Central memory CD8-positive, alpha-beta T cell (primary cell): ENCODE data around the gene MAPK1.
"Not testable (repeated sequence)": the region's sequence is repeated elsewhere in the genome, so short reads cannot be mapped to it uniquely, and the experiment has no call there.

Experiments used
- ATAC-seq: fragments of 150-1000 bp; cut with Tn5 transposase; replicated peaks from 2 replicates; pipeline ENCODE4 v1.10.0; 2022; ENCODE audit warnings: mild to moderate bottlenecking, moderate FRiP score, moderate number of reproducible peaks; ENCODE audit not compliant: poor library complexity, severe bottlenecking; ENCODE audit errors: extremely low read depth
- DNase-seq, 2 donors: peaks; one replicate each; pipeline ENCODE4 v3.0.0; 2021; ENCODE audit warnings: low spot score in 2 of 2
- H3K27ac Mint-ChIP-seq: one replicate; pipeline ENCODE4 v1.8.0; 2022; ENCODE audit warnings: low read depth, mild to moderate bottlenecking, moderate library complexity, mixed read lengths
- H3K27me3 Mint-ChIP-seq: one replicate; pipeline ENCODE4 v1.8.0; 2022; ENCODE audit warnings: mixed read lengths
- H3K36me3 Mint-ChIP-seq: one replicate; pipeline ENCODE4 v1.8.0; 2022; ENCODE audit warnings: mild to moderate bottlenecking, moderate library complexity, mixed read lengths; ENCODE audit not compliant: insufficient read depth
- H3K4me1 Mint-ChIP-seq: one replicate; pipeline ENCODE4 v1.8.0; 2022; ENCODE audit warnings: mixed read lengths
- H3K4me3 Mint-ChIP-seq: one replicate; pipeline ENCODE4 v1.8.0; 2022; ENCODE audit warnings: mild to moderate bottlenecking, moderate library complexity, mixed read lengths
- H3K9me3 Mint-ChIP-seq: one replicate; pipeline ENCODE4 v1.8.0; 2022; ENCODE audit warnings: mixed read lengths

The MAPK1 gene

DNA sequence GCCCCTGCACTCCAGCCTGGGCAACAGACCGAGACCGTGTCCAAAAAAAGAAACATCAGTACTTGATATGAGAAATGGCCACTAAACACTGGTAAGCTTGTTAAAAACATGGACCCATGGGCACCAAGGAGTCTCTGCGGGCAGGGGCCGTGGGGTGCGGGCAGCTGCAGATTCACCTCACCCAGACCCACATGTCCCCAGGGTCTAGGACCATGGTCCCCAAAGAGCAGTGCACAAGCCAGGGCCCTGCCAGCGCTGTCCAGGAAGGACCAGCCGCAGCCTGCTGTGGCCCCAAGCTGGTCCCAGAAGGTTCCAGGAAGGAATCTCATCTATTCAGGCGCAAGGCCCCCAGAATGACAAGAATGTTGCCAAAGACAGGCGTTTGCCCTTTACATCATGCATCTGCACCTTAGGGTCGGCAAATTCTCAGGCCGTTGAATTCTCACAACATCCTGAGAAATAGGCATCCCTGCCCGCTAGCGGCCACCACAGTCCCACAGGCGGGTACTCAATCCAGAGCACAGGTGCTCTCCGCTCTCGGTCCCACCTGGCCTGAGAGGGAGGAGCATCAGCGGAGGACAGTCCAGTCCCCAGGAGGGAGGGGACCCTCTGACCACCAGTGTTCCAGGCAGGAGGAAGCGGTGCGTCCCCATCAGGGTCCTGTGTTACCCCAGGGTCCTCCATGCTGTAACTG, 141.3 kb downstream of the MAPK1 start:
- DNase-seq (no peak), ATAC-seq (no peak)
- H3K4me1 Mint-ChIP-seq, result peaks cover 24% of the 10 kb centered on the region
- peaks cover 10% of the 10 kb centered on the region for H3K36me3 Mint-ChIP-seq
- H3K27me3 Mint-ChIP-seq, result no peaks in the 10 kb centered on the region
- H3K9me3 Mint-ChIP-seq, result no peaks in the 10 kb centered on the region
- peak overlapping the region; percentile 17 for H3K4me3 Mint-ChIP-seq
- H3K27ac Mint-ChIP-seq, result peak overlapping the region; percentile 16

DNA sequence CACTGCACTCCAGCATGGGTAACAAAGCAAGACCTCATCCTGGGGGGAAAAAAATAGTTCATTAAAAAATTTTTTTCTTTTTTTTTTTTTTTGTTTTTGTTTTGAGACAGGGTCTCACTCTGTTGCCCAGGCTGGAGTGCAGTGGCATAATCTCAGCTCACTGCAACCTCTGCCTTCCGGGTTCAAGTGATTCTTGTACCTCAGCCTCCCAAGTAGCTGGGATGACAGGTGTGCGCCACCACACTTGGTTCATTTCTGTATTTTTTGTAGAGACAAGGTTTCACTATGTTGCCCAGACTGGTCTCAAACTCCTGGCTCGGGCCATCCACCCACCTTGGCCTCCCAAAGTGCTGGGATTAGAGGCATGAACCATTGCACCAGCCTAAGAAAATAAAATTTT, 142.9 kb downstream of the MAPK1 start:
- not testable (repeated sequence) for DNase-seq, H3K27me3 Mint-ChIP-seq, H3K4me3 Mint-ChIP-seq, H3K9me3 Mint-ChIP-seq, H3K27ac Mint-ChIP-seq, H3K36me3 Mint-ChIP-seq, ATAC-seq
- H3K4me1 Mint-ChIP-seq, result peaks cover 13% of the 10 kb centered on the region

DNA sequence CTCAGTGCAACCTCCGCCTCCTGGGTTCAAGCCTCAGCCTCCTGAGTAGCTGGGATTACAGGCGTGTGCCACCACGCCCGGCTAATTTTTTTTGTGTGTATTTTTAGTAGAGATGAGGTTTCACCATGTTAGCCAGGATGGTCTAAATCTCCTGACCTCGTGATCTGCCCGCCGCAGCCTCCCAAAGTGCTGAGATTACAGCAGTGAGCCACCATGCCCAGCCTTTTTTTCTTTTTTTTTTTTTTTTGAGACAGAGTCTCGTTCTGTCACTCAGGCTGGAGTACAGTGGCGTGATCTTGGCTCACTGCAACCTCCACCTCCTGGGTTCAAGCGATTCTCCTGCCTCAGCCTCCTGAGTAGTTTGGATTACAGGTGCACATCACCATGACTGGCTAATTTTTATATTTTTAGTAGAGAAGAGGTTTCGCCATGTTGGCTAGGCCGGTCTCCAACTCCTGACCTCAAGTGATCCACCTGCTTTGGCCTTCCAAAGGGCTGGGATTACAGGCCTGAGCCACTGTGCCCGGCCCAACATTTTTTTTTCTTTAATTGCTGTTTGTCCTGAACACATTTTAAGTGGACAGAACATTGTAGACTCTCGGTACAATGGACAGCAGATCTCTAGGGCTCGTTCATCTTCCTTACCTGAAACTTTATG, 146.1 kb downstream of the MAPK1 start:
- ATAC-seq, H3K4me3 Mint-ChIP-seq, H3K9me3 Mint-ChIP-seq, H3K27me3 Mint-ChIP-seq, DNase-seq, H3K36me3 Mint-ChIP-seq: not testable (repeated sequence)
- Mint-ChIP-seq H3K27ac (peak overlapping the region; percentile 51), H3K4me1 (peaks cover 20% of the 10 kb centered on the region)

DNA sequence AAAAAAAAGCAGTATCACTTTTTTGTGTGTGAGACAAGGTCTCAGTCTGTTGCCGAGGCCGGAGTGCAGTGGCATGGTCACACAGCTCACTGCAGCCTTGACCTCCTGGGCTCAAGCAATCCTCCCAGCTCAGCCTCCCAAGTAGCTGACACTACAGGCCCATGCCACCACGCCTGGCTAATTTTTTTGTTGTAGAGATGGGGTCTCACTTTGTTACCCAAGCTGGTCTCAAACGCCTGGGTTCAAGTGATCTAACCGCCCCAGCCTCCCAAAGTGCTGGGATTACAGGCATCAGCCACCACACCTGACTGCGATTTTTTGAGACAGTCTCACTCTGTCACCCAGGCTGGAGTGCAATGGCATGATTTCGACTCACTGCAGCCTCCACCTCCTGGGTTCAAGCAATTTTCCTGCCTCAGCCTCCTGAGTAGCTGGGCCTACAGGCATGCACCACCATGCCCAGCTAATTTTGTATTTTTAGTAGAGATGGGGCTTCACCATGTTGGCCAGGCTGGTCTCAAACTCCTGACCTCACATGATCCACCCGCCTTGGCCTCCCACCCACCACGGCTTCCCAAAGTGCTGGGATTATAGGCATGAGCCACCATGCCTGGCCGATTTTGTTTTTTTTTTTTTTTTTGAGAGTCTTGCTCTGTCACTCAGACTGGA, 147.1 kb downstream of the MAPK1 start:
- ATAC-seq, H3K9me3 Mint-ChIP-seq, H3K36me3 Mint-ChIP-seq, H3K4me3 Mint-ChIP-seq, H3K27ac Mint-ChIP-seq, DNase-seq, H3K27me3 Mint-ChIP-seq: not testable (repeated sequence)
- H3K4me1 Mint-ChIP-seq, result peaks cover 20% of the 10 kb centered on the region

DNA sequence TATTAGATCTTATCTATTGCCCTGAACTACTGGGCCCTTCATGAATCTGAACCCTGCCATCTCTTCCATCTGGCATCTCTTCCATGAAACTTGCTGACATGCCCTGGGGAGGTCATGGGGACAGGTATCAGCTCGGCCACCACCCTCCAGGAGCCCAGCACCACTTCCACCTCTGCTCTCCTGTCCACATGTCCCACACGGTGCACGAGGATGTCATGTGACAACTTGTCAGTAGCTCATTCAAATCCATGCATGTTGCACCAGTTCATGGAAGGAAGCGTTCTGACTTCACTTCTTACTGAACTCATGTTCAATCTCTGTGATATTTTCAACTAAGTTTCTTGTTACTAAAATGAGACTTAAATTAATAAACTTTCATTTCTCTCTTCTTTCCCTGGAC, 148.4 kb downstream of the MAPK1 start:
- DNase-seq (no peak), ATAC-seq (no peak)
- Mint-ChIP-seq H3K9me3 (no peaks in the 10 kb centered on the region), H3K27me3 (no peaks in the 10 kb centered on the region), H3K4me1 (peaks cover 20% of the 10 kb centered on the region), H3K4me3 (no peak overlapping the region), H3K36me3 (peaks cover 3% of the 10 kb centered on the region), H3K27ac (peak overlapping the region; percentile 70)

DNA sequence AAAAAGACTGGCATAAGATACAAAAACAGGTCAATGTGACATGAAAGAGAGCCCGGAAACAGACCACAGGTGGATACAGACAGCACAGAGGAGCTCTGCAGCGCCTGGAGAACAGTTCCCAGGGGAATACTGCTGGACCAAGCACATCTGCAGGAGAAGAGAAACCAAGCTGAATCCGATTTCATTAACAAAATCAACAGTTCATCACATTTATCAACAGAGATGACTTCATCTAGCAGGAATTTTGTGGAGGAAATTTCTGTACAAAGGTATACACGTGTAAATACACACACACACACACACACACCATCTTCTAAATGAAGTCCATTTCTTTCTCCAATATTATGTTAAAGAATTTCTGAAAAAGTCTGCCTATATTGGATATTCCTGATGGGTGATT, 148.9 kb downstream of the MAPK1 start:
- Mint-ChIP-seq H3K36me3 (peaks cover 3% of the 10 kb centered on the region), H3K4me3 (no peak overlapping the region), H3K27ac (peak overlapping the region; percentile 70), H3K9me3 (no peaks in the 10 kb centered on the region), H3K4me1 (peaks cover 22% of the 10 kb centered on the region), H3K27me3 (no peaks in the 10 kb centered on the region)
- ATAC-seq (no peak), DNase-seq (no peak)

DNA sequence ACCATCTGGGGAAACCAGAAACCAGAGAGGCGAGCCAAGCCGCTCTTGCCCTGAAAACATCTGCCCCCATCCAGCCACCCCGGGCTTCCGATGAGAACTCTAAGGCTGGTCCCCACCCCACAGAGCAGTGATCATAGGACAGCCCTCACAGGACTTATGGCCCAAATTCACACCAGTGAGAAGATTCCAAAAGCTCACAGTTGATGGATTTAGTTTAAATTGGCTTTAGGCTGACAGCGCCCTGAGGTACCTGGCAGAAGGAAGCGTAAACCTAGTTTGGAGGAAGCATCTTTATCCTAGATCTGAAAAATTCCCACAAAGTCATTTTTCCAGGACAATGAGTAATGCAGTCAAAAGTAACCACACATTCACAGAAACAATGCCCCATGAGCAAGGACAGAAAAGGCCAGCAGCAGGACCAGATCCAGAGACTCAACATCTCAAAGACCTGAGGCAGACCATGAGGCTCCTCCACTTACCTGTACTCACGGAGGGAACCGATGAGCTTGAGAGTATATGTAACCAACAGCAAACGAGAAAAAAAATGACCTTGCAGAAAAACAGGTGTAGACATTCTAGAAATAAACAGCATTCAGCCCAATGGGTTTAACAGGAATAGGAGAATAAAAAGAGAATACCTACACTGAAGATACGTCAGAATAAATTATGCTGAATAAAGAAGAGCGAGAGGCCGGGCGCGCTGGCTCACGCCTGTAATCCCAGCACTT, 150.9 kb downstream of the MAPK1 start:
- H3K4me3 Mint-ChIP-seq, H3K9me3 Mint-ChIP-seq, H3K27ac Mint-ChIP-seq, DNase-seq, ATAC-seq, H3K27me3 Mint-ChIP-seq, H3K36me3 Mint-ChIP-seq: not testable (repeated sequence)
- H3K4me1 Mint-ChIP-seq, result peaks cover 30% of the 10 kb centered on the region

DNA sequence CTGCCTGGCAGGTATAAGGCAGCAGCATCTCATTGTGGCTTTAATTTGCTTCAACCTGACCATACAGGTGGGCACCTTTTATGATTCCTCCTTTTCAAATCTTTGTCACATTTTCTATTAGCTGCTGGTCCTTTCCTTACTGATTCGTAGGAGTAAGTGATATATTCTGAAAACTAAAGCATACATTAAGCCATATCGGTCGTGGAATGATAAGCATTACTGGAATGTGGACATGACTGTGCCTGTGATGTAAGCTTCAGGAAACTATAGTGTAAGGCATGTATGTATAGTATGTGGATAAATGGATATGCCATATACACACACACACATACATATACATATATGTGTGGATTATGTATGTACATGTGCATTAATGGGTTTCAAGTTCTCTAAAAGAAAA, 152.7 kb downstream of the MAPK1 start:
- no peaks in the 10 kb centered on the region for H3K27me3 Mint-ChIP-seq

DNA sequence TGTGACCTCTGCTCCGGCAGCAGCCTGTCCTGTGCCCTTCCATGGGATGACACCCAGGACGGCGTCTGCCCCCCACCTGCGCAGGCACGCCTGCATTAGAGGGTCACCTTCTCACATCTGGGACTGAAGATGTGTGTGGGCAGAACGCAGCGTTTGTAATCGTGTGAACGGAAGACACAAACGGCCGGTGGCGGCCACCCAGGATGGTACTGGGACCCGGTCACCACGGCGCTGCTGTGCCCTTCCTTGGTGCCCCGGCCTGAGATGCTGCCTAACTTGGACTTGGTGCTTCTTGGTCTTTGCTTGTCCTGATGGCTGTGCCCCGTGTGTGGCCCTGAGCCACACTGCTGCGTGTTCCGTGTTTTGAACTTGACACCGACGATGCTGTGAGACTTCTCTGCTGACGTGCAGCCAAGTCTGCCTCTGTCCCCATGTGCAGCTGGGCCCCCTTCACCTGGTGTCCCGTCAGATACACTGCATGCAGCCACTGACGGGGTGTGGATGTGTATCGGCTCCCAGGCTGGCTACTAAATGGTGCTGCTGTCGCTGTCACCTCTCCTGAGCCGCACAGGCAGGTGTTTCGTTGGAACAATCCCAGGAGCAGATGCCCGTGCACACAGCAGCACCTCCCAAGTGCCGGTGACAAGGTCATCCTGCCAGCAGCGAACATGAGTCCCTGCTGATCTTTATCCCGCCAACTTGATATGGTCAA, 153.2 kb downstream of the MAPK1 start:
- no peak for DNase-seq
- no peak for ATAC-seq
- H3K4me3 Mint-ChIP-seq, result no peak overlapping the region
- H3K27ac Mint-ChIP-seq, result no peak overlapping the region
- peaks cover 28% of the 10 kb centered on the region for H3K4me1 Mint-ChIP-seq
- no peaks in the 10 kb centered on the region for H3K27me3 Mint-ChIP-seq
- peaks cover 16% of the 10 kb centered on the region for H3K36me3 Mint-ChIP-seq
- H3K9me3 Mint-ChIP-seq, result no peaks in the 10 kb centered on the region

More for the DNA sequence above, 152.7 kb downstream of the MAPK1 start:
- peaks cover 12% of the 10 kb centered on the region for H3K36me3 Mint-ChIP-seq
- DNase-seq (no peak), ATAC-seq (no peak)
- H3K4me1 Mint-ChIP-seq, result peaks cover 30% of the 10 kb centered on the region
- H3K9me3 Mint-ChIP-seq, result no peaks in the 10 kb centered on the region
- H3K4me3 Mint-ChIP-seq, result no peak overlapping the region
- H3K27ac Mint-ChIP-seq, result no peak overlapping the region

DNA sequence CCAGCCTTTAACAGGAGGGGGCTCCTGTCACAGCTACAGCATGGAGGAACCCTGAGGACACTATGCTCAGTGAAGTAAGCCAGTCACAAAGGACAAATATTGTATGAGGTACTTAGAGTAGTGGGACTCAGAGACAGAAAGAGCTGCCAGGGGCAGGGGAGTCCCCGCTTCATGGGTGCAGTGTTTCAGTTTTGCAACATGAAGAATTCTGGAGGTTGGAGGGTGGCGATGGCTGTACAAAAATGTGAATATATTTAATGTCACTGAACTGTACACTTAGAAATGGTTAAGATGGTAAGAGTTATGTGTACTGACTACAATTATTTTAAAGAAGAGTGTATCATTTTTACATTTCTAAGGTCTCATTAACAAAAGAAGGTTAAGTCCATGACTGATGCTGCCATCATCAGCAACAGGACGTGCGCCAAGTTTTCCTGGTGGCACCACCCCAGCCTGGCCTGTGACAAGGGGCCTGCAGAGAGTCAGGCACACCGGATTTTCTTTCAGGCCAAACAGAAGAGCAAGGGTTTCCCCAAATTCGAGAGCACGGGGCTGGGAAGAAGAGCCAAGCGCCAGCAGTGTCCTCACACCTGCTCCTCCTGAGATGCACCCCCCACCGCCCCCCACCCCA, 153.9 kb downstream of the MAPK1 start:
- Mint-ChIP-seq H3K4me1 (peaks cover 22% of the 10 kb centered on the region), H3K9me3 (no peaks in the 10 kb centered on the region), H3K36me3 (peaks cover 22% of the 10 kb centered on the region), H3K27ac (no peak overlapping the region), H3K4me3 (no peak overlapping the region), H3K27me3 (no peaks in the 10 kb centered on the region)
- ATAC-seq (no peak), DNase-seq (no peak)

DNA sequence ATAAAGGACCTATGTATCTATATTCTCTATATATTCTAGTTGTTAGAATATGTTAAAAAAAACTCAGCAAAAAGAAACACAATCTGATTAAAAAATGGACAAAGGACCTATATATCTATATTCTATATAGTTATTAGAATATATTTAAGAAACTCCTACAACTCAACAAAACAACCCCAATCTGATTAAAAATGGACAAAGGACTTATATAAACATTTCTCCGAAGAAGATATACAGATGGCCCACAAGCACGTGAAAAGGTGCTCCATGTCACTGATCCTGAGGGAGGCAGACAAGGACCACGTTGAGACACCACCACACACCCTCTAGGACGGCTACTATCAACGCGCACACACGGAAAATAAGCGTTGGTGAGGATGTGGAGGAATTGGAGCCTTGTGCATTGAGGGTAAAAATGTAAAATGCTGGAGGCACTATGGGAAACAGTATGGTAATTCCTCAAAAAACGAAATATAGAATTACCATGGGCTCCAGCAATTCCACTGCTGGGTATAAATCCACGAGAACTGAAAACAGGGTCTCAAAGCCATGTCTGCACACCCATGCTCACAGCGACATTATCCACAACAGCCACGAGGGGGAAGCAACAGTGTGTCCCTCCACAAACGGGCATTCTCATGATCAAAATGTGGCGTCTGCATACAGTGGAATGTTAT, 154.6 kb downstream of the MAPK1 start:
- peaks cover 21% of the 10 kb centered on the region for H3K36me3 Mint-ChIP-seq
- H3K27ac Mint-ChIP-seq, result no peak overlapping the region
- ATAC-seq, result peak; percentile 87
- H3K4me3 Mint-ChIP-seq, result no peak overlapping the region
- peak; percentile 33 to 40 for DNase-seq
- no peaks in the 10 kb centered on the region for H3K9me3 Mint-ChIP-seq
- H3K27me3 Mint-ChIP-seq, result no peaks in the 10 kb centered on the region
- peaks cover 18% of the 10 kb centered on the region for H3K4me1 Mint-ChIP-seq
